Measurements from ENCODE around the gene PRR23E.

The PRR23E gene

GRCh38 chr3:127185962-127186674, 6.8 kb upstream of the PRR23E start:
- no peak for DNase-seq

- DNase-seq, result no peak
Measured at GRCh38 chr3:127187316-127187715, 5.6 kb upstream of the PRR23E start.

GRCh38 chr3:127193341-127193740, 410 bp downstream of the PRR23E start:
- no peak for DNase-seq

GRCh38 chr3:127193775-127194174, 844 bp downstream of the PRR23E start:
- DNase-seq, result no peak

- no peak for DNase-seq
Measured at GRCh38 chr3:127194601-127195187, 1.8 kb downstream of the PRR23E start.

- DNase-seq, result no peak
Measured at GRCh38 chr3:127195417-127195816, 2.5 kb downstream of the PRR23E start.

- DNase-seq, result no peak
Measured at GRCh38 chr3:127196002-127196401, 3.1 kb downstream of the PRR23E start.

- no peak for DNase-seq
Measured at GRCh38 chr3:127196466-127197299, 3.8 kb downstream of the PRR23E start.

- no peak for DNase-seq
Measured at GRCh38 chr3:127197300-127198189, 4.6 kb downstream of the PRR23E start.

- DNase-seq, result no peak
Measured at GRCh38 chr3:127200086-127200691, 7.3 kb downstream of the PRR23E start.

GRCh38 chr3:127203024-127203423, 10.1 kb downstream of the PRR23E start:
- no peak for DNase-seq

- DNase-seq, result no peak
Measured at GRCh38 chr3:127204841-127205582, 12.1 kb downstream of the PRR23E start.

- no peak for DNase-seq
Measured at GRCh38 chr3:127206154-127206553, 13.2 kb downstream of the PRR23E start.

- no peak for DNase-seq
Measured at GRCh38 chr3:127206611-127207516, 13.9 kb downstream of the PRR23E start.

- DNase-seq, result no peak
Measured at GRCh38 chr3:127207727-127208482, 15.0 kb downstream of the PRR23E start.

GRCh38 chr3:127208483-127209100, 15.7 kb downstream of the PRR23E start:
- no peak for DNase-seq

- DNase-seq, result no peak
Measured at GRCh38 chr3:127209155-127209839, 16.4 kb downstream of the PRR23E start.

GRCh38 chr3:127209840-127210653, 17.1 kb downstream of the PRR23E start:
- no peak for DNase-seq
